Right renal cortex interstitium (tissue), 3 donors: ENCODE measurements around the gene RGL1. TPM values are rescaled to one million over a fixed set of nuclear protein-coding genes. Genes with fewer than 3 reads are reported as not detected.

Source experiments
- DNase-seq, 3 donors: peaks; one replicate each; pipeline ENCODE4 v3.0.0-alpha.2; 2013; ENCODE audit warnings: low read depth in 3 of 3, low spot score in 2 of 3
- polyA plus RNA-seq, 3 donors: library from polyadenylated mRNA; unstranded; fragments of 120-200 nt; gene quantifications; one replicate each; pipeline ENCODE4 v1.2.1, GENCODE V29; 2013; ENCODE audit not compliant: insufficient read length in 3 of 3

Gene RGL1
- polyA plus RNA-seq, 3 donors: 49.9 to 57.2 (median 51.9) TPM

- DNase-seq: peak; percentile 31 to 45 (median 38)
These were observed 138.2 kb downstream of the RGL1 start for GRCh38 chr1:183942933-183943693.

- no peak for DNase-seq
These were observed 140.8 kb downstream of the RGL1 start for GRCh38 chr1:183945428-183946319.

- no peak for DNase-seq
These were observed 141.3 kb downstream of the RGL1 start for GRCh38 chr1:183946320-183946613.

- no peak for DNase-seq
These were observed 143.1 kb downstream of the RGL1 start for GRCh38 chr1:183947988-183948387.

- DNase-seq: no peak
These were observed 147.2 kb downstream of the RGL1 start for GRCh38 chr1:183952101-183952500.

GRCh38 chr1:183953031-183953430 lies 148.1 kb downstream of the RGL1 start:
- DNase-seq: no peak

GRCh38 chr1:183954496-183954895 lies 149.6 kb downstream of the RGL1 start:
- DNase-seq: no peak

- no peak for DNase-seq
These were observed 151.8 kb downstream of the RGL1 start for GRCh38 chr1:183956559-183957188.

GRCh38 chr1:183957216-183957830 lies 152.4 kb downstream of the RGL1 start:
- no peak for DNase-seq

GRCh38 chr1:183958958-183959357 lies 154.0 kb downstream of the RGL1 start:
- DNase-seq: no peak

- DNase-seq: no peak
These were observed 156.2 kb downstream of the RGL1 start for GRCh38 chr1:183961132-183961531.

- no peak for DNase-seq
These were observed 158.0 kb downstream of the RGL1 start for GRCh38 chr1:183962903-183963302.

- DNase-seq: no peak
These were observed 160.8 kb downstream of the RGL1 start for GRCh38 chr1:183965726-183966125.

- DNase-seq: no peak
These were observed 161.6 kb downstream of the RGL1 start for GRCh38 chr1:183966487-183966886.

- no peak for DNase-seq
These were observed 163.0 kb downstream of the RGL1 start for GRCh38 chr1:183967914-183968313.

- DNase-seq: no peak
These were observed 163.5 kb downstream of the RGL1 start for GRCh38 chr1:183968386-183968785.

GRCh38 chr1:183970516-183971300 lies 165.8 kb downstream of the RGL1 start:
- DNase-seq: no peak

GRCh38 chr1:183975651-183976050 lies 170.7 kb downstream of the RGL1 start:
- DNase-seq: no peak

- DNase-seq: no peak
These were observed 172.8 kb downstream of the RGL1 start for GRCh38 chr1:183977717-183978116.
